Ectodermal cell (in vitro differentiated cells): Measurements from ENCODE around the gene LSM12.
"Not testable (repeated sequence)": the region's sequence is repeated elsewhere in the genome, so short reads cannot be mapped to it uniquely, and the experiment has no call there.

Experiments
- H3K27ac ChIP-seq: 2 replicates; pipeline ENCODE4 v1.7.0; 2013; ENCODE audit warnings: mild to moderate bottlenecking, low read depth, low read length; ENCODE audit not compliant: insufficient read depth, poor library complexity, severe bottlenecking
- H3K27me3 ChIP-seq: 2 replicates; pipeline ENCODE4 v1.7.0; 2013; ENCODE audit warnings: mild to moderate bottlenecking, low read length; ENCODE audit not compliant: insufficient read depth, control insufficient read depth, poor library complexity, severe bottlenecking
- H3K36me3 ChIP-seq: one replicate; pipeline ENCODE4 v1.7.0; 2013; ENCODE audit warnings: low read length; ENCODE audit not compliant: control insufficient read depth, insufficient read depth
- H3K4me1 ChIP-seq: one replicate; pipeline ENCODE4 v1.7.0; 2013; ENCODE audit warnings: low read length; ENCODE audit not compliant: control insufficient read depth, insufficient read depth
- H3K4me3 ChIP-seq: 2 replicates; pipeline ENCODE4 v1.7.0; 2013; ENCODE audit warnings: low read depth, low read length, control low read depth; ENCODE audit not compliant: insufficient read depth
- H3K9me3 ChIP-seq: 2 replicates; pipeline ENCODE4 v1.7.0; 2013; ENCODE audit warnings: mild to moderate bottlenecking, low read length, moderate library complexity; ENCODE audit not compliant: control insufficient read depth
- WGBS, 2 experiments: methylation state at CpG; one replicate each; pipeline ENCODE4 v1.1.7; 2013; ENCODE audit warnings: missing lambda C conversion rate in 2 of 2; 5-methylcytosine and 5-hydroxymethylcytosine counted together

Gene LSM12

DNA sequence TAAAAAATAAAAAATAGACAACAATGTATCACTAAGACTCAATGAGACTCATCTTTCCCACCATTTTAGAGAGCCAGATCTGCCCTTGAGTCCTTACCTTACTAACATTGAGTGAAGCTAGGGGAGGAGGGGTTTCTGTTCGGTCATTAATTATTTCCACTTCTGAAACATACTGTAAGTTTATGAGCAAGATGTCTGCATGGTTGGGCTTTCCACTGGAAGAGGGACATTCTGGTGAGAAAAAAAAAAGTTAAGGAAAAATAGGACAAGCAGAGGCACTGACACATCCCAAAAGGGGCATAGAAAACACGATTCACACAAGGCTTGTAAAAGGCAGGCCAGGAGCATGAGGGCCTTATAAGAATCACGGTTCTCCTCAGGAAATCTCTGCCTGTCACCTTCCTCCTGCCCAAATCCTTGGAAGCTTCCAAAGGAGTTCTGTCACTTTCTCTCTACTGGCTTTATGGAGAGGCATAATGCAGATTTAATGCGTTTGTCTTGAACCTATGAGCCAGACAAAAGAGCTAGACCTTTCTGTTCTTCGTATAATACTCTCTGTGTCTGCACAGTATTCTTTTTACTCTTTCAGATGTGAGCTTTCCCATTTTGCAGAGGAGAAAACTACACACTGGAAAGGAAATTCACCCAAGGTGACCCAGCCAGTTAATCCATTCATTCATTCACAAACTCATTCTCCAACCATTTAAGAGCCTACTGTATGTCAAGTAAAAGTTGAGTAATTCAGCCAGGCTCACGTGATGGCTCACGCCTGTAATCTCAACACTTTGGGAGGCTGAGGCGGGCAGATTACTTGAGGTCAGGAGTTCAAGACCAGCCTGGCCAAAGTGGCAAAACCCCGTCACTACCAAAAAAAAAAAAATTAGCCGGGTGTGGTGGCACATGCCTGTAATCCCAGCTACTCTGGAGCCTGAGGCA is 2.5 kb downstream of the LSM12 start:
- H3K4me3 ChIP-seq, result no peak overlapping the region
- H3K9me3 ChIP-seq, result no peaks in the 10 kb centered on the region
- H3K27ac ChIP-seq, result no peak overlapping the region
- no peaks in the 10 kb centered on the region for H3K27me3 ChIP-seq
- peaks cover 9% of the 10 kb centered on the region for H3K36me3 ChIP-seq
- WGBS, 2 experiments, result 93% methylated on average over 9 of the region's 10 CpGs
- peaks cover 5% of the 10 kb centered on the region for H3K4me1 ChIP-seq

DNA sequence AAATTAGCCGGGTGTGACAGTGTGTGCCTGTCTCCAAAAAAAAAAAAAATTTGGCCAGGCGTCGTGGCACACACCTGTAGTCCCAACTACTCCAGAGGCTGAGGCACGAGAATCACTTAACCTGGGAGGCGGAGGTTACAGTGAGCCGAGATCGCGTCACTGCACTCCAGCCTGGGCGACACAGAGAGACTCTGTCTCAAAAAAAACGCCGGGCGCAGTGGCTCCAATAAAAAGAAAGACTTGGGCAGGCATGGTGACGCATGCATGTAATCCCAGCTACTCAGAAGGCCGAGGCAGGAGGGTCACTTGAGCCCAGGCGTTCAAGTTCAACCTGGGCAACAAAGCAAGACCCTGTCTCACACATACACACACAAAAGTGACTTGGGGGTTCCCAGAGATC is 3.6 kb downstream of the LSM12 start:
- H3K4me1 ChIP-seq, result peaks cover 5% of the 10 kb centered on the region
- 93 to 95% methylated on average over 15 of the region's 15 CpGs for WGBS, 2 experiments
- H3K36me3 ChIP-seq, result peaks cover 13% of the 10 kb centered on the region
- H3K9me3 ChIP-seq, result no peaks in the 10 kb centered on the region
- no peak overlapping the region for H3K27ac ChIP-seq
- no peak overlapping the region for H3K4me3 ChIP-seq
- no peaks in the 10 kb centered on the region for H3K27me3 ChIP-seq

DNA sequence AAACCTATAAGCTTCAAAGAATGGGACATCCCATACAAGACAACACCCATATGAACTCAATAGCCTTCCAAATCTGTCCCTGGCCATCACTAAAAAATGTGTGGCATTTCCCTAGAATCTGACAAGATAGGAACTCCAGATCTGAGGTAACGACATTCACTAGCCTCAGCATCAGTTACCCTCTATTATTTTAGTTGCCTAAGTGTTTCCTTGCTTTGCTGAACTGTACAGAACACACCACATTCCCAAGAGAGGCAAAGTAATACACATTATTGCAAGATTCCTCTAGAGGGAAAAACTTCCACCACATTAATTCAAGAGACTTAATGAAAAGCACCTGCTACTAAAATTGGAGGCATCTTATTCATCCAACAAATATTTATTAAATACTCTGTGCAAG is 5.0 kb downstream of the LSM12 start:
- H3K4me1 ChIP-seq, result peaks cover 5% of the 10 kb centered on the region
- no peak overlapping the region for H3K4me3 ChIP-seq
- no peaks in the 10 kb centered on the region for H3K9me3 ChIP-seq
- no peaks in the 10 kb centered on the region for H3K27me3 ChIP-seq
- H3K27ac ChIP-seq, result no peak overlapping the region
- WGBS, 2 experiments, result 86 to 90% methylated on average over 1 of the region's 1 CpG
- H3K36me3 ChIP-seq, result peaks cover 14% of the 10 kb centered on the region

DNA sequence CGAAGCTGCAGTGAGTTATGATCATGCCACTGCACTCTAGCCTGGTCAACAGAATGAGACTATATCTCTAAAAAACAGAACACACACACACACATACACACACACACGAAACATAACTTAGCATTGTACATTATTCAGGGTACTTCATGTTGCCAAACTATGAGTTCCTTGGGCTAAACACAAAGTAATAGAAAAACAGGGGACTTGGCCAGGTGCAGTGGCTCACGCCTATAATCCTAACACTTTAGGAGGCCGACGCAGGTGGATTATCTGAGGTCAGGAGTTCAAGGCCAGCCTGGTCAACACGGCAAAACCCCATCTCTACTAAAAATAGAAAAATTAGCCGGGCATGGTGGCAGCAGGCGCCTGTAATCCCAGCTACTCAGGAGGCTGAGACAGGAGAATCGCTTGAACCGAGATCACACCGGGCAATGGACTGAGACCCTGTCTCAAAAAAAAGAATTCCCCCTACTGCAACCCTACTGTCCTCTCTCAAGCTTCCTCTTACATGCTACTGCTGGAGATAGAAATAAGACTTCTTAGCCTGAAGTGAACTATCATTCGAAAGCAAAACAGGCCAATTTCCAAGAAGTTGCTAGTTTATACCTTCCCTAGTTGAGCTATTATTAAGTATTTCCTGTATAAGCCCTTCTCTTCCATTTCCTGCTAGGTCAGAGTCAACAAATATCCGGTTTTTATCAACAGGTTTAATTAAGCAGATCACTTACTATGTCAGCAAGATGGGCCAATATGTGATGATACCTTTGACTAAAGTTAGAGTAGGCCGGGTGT is 7.2 kb downstream of the LSM12 start:
- Histone ChIP-seq H3K27me3 (no peaks in the 10 kb centered on the region), H3K4me1 (peaks cover 5% of the 10 kb centered on the region), H3K4me3 (no peak overlapping the region), H3K9me3 (no peaks in the 10 kb centered on the region), H3K27ac (no peak overlapping the region), H3K36me3 (peaks cover 19% of the 10 kb centered on the region)
- 93 to 94% methylated on average over 13 to 14 of the region's 14 CpGs for WGBS, 2 experiments

DNA sequence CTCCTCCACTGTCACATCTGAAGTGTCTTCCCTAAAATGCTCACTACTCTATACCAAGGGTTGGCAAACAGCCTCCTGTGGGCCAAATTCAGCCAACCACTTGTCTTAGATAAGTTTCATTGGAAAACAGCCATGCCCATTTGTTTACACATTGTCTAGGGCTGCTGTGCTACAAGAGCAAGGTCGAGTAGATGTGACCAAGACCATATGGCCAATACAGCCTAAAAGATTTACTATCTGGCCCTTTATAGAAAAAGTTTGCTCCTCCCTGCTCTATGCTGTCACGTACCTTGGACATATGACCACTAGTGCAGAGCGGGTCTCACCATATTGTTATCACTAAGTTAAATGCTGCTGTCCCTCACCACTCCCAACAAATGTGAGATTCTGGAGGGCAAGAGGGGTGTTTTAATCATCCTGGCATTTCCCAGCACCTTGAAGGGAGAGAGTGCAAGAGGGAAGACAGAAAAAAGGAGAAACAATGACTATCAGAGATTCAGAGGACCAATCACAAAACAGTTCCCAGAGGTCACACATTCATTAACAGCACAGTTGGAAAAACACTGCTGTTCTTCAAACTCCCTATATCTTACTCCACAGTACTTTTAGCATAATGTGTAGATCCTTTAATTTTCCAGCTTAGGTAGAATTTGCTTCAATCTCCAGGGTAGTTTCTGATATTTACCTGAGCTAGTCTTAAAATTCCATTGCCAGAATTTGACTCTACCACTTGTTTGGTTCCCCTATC is 13.2 kb downstream of the LSM12 start:
- 93 to 97% methylated on average over 3 of the region's 3 CpGs for WGBS, 2 experiments
- H3K27me3 ChIP-seq, result no peaks in the 10 kb centered on the region
- H3K27ac ChIP-seq, result no peak overlapping the region
- no peaks in the 10 kb centered on the region for H3K4me1 ChIP-seq
- H3K36me3 ChIP-seq, result peaks cover 41% of the 10 kb centered on the region
- H3K9me3 ChIP-seq, result no peaks in the 10 kb centered on the region
- H3K4me3 ChIP-seq, result no peak overlapping the region

DNA sequence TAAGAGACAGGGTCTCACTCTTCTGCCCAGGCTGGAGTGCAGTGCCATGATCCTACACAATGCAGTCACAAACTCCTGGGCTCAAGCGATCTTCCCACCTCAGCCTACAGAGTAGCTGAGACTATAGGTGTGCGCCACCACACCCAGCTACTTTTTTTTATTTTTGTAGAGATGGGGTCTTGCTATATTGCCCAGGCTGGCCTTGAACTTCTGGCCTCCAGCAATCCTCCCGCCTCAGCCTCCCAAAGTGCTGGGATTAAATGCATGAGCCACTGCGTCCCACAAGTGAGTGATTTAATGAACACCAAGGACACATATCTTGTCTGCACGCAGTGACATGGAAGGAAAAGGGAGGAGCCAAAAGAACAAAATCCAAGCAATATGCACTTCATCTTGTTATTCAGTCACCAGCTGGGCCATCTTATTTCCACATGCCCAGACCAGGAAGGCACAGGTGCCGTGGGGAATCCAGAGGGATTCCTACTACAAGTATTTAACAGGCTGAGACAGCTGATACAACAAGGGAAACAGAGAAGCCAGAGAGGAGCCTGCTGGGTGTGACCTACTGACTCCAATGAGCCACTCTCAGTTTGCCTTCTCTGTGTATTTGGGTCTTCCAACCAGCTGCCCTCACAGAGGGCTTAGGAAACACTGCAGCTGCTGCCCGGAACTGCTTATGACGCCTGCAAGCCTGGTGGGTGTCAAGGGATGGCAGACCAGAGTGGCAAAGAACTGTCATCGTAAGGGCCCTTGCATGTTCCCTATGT is 17.0 kb downstream of the LSM12 start:
- WGBS, 2 experiments, result 96% methylated on average over 9 of the region's 9 CpGs
- Histone ChIP-seq H3K27me3 (no peaks in the 10 kb centered on the region), H3K36me3 (peaks cover 47% of the 10 kb centered on the region), H3K4me1 (no peaks in the 10 kb centered on the region), H3K9me3 (no peaks in the 10 kb centered on the region), H3K27ac (no peak overlapping the region), H3K4me3 (no peak overlapping the region)

DNA sequence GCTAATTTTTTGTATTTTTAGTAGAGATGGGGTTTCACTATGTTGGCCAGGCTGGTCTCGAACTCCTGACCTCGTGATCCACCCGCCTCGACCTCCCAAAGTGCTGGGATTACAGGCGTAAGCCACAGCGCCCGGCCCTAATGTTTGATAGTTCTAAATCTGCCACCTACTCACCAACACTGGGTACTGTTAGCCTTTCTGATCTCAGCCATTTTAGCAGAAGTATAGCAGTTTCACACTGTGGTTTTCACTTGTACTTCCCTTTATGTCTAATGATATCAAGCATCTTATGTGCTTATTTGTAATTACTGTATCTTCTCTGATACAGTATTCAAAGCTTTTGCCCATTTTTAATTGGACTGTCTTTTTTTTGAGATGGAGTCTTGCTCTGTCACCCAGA is 19.6 kb downstream of the LSM12 start:
- H3K36me3 ChIP-seq, result peaks cover 32% of the 10 kb centered on the region
- H3K27ac ChIP-seq, H3K9me3 ChIP-seq, H3K4me1 ChIP-seq, H3K4me3 ChIP-seq, H3K27me3 ChIP-seq: not testable (repeated sequence)
- 90 to 95% methylated on average over 7 of the region's 7 CpGs for WGBS, 2 experiments

DNA sequence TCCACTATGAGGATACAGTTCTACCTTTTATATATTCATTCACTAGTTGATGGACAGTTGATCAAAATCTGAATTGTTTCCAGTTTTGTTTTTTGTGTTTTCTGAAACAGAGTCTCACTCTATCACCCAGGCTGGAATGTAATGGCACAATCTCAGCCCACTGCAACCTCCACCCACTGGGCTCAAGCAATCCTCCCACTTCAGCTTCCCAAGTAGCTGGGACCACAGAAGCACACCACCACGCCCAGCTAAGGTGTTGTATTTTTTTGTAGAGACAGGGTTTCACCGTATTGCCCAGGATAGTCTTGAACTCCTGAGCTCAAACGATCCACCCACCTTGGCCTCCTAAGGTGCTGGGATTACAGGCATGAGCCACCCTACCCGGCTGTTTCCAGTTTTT is 21.0 kb downstream of the LSM12 start:
- Histone ChIP-seq H3K4me3 (no peak overlapping the region), H3K4me1 (no peaks in the 10 kb centered on the region), H3K9me3 (no peaks in the 10 kb centered on the region), H3K27ac (no peak overlapping the region), H3K27me3 (no peaks in the 10 kb centered on the region), H3K36me3 (peaks cover 19% of the 10 kb centered on the region)
- WGBS, 2 experiments, result 90 to 98% methylated on average over 4 of the region's 4 CpGs

DNA sequence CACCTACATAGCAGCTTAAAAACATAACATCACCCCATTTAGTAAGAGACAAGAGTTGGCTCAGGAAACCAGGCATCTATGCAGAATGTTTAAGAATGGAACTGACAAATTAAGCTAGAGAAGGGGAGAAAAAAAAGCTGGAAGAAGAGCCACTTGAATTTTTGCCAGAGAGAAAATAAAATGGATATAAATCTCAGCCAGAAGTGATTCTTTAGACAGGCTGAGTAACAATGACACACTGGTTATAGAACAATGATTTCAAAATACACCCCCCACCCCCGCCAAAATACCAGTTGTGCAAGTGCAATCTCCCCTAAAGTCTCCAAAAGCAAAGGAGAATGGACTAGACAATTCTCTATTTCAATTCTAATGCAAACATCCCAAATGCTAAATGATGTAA is 22.4 kb downstream of the LSM12 start:
- H3K4me1 ChIP-seq, result no peaks in the 10 kb centered on the region
- 100% methylated on average over 1 of the region's 1 CpG for WGBS, 2 experiments
- no peak overlapping the region for H3K27ac ChIP-seq
- H3K27me3 ChIP-seq, result no peaks in the 10 kb centered on the region
- peaks cover 19% of the 10 kb centered on the region for H3K36me3 ChIP-seq
- no peaks in the 10 kb centered on the region for H3K9me3 ChIP-seq
- no peak overlapping the region for H3K4me3 ChIP-seq
